Endodermal cell (in vitro differentiated cells): ENCODE results near the gene DGCR2. TPM values are rescaled to one million over a fixed set of nuclear protein-coding genes. Genes with fewer than 3 reads are reported as not detected.
"Not testable (repeated sequence)": the region's sequence is repeated elsewhere in the genome, so short reads cannot be mapped to it uniquely, and the experiment has no call there.

Experiments
- DNase-seq: peaks from one replicate; pipeline ENCODE4 v3.0.0-alpha.2; 2017
- H3K27ac ChIP-seq: 2 replicates; pipeline ENCODE4 v1.5.1; 2013; ENCODE audit warnings: mild to moderate bottlenecking, low read depth, low read length, moderate library complexity
- H3K27me3 ChIP-seq: 2 replicates; pipeline ENCODE4 v1.6.1; 2013; ENCODE audit warnings: mild to moderate bottlenecking, low read length, moderate library complexity; ENCODE audit not compliant: insufficient read depth, control insufficient read depth, poor library complexity, severe bottlenecking
- H3K36me3 ChIP-seq: 2 replicates; pipeline ENCODE4 v1.7.0; 2013; ENCODE audit warnings: mild to moderate bottlenecking, low read length, moderate library complexity; ENCODE audit not compliant: control insufficient read depth, insufficient read depth
- H3K4me1 ChIP-seq: one replicate; pipeline ENCODE4 v1.7.0; 2013; ENCODE audit warnings: low read length; ENCODE audit not compliant: control insufficient read depth, insufficient read depth
- H3K4me3 ChIP-seq: 2 replicates; pipeline ENCODE4 v1.5.1; 2013; ENCODE audit warnings: mild to moderate bottlenecking, low read length, moderate library complexity
- H3K9ac ChIP-seq: 2 replicates; pipeline ENCODE4 v1.6.1; 2013; ENCODE audit warnings: mild to moderate bottlenecking, low read length, moderate library complexity; ENCODE audit not compliant: poor library complexity, severe bottlenecking; ENCODE audit errors: extremely low read depth
- H3K9me3 ChIP-seq: 2 replicates; pipeline ENCODE4 v1.6.1; 2013; ENCODE audit warnings: mild to moderate bottlenecking, low read length, moderate library complexity; ENCODE audit not compliant: control insufficient read depth
- H3K27ac Mint-ChIP-seq: 2 replicates; pipeline ENCODE4 v1.8.0; 2020; ENCODE audit warnings: mixed read lengths
- H3K27me3 Mint-ChIP-seq: 2 replicates; pipeline ENCODE4 v1.8.0; 2021; ENCODE audit warnings: mild to moderate bottlenecking, mixed read lengths; ENCODE audit not compliant: insufficient read depth
- H3K36me3 Mint-ChIP-seq: 2 replicates; pipeline ENCODE4 v1.8.0; 2020; ENCODE audit warnings: low read depth, mixed read lengths
- H3K4me1 Mint-ChIP-seq: 2 replicates; pipeline ENCODE4 v1.8.0; 2020; ENCODE audit warnings: mixed read lengths
- H3K4me3 Mint-ChIP-seq: 2 replicates; pipeline ENCODE4 v1.8.0; 2020; ENCODE audit warnings: mild to moderate bottlenecking, moderate library complexity, mixed read lengths
- H3K9me3 Mint-ChIP-seq: 2 replicates; pipeline ENCODE4 v1.8.0; 2020; ENCODE audit warnings: mild to moderate bottlenecking, mixed read lengths
- WGBS, 2 experiments: methylation state at CpG; one replicate each; pipeline versions ENCODE4 v1.1.5 to v1.1.7; 2013; ENCODE audit warnings: missing lambda C conversion rate in 2 of 2, mixed read lengths in 1 of 2; ENCODE audit not compliant: insufficient coverage in 1 of 2, insufficient read length in 1 of 2; 5-methylcytosine and 5-hydroxymethylcytosine counted together
- total RNA-seq, 2 donors: library from RNA; stranded (reverse); fragmentation: NEBNext Ultra II Directional in 1 of 2; extraction: Animal tissue kit (Norgen Biotek cat#: 25700) in 1 of 2; gene quantifications; 2 replicates in 1 of 2; 3 replicates in 1 of 2; pipeline ENCODE4 v1.2.1, GENCODE V29; 2021
- TF ChIP-seq, protein P1 (sequence below): fragments of 200-600 bp; sonication (generic); conservative IDR thresholded peaks from 2 replicates; pipeline ENCODE4 v1.5.0; 2021; ENCODE audit warnings: antibody characterized with exemption, mild to moderate bottlenecking

Gene DGCR2
- total RNA-seq, 2 donors from 2014 or later = 54.6 to 62.9 TPM

DNA sequence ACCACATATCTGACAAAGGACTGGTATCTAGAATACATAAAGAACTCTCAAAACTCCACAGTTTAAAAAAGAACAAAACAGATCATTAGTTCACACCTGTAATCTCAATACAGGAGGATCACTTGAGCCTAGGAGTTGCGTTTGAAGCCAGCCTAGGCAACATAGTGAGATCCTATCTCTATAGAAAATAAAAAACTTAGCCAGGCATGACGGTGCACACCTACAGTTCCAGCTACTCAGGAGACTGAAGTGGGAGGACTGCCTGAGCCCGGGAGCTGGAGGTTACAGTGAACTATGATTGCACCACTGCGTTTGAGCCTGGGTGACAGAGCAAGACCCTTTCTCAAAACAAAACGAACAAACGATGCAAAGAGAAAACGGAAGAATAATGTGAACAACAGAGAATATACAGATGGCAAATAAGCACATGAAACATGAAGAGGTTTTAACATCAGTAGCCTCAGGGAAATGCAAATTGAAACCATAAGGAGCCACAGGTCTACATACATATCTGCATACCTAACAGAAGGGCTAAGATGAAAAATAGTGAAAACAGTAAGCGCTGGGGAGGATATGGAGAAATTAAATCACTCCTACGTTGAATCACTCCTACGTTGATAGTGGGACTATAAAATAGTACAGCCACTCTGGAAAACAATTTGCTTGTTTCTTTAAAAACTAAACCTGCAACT lies 70.7 kb downstream of the DGCR2 start:
- no peaks in the 10 kb centered on the region for H3K27me3 ChIP-seq
- TF ChIP-seq, protein P1, sequence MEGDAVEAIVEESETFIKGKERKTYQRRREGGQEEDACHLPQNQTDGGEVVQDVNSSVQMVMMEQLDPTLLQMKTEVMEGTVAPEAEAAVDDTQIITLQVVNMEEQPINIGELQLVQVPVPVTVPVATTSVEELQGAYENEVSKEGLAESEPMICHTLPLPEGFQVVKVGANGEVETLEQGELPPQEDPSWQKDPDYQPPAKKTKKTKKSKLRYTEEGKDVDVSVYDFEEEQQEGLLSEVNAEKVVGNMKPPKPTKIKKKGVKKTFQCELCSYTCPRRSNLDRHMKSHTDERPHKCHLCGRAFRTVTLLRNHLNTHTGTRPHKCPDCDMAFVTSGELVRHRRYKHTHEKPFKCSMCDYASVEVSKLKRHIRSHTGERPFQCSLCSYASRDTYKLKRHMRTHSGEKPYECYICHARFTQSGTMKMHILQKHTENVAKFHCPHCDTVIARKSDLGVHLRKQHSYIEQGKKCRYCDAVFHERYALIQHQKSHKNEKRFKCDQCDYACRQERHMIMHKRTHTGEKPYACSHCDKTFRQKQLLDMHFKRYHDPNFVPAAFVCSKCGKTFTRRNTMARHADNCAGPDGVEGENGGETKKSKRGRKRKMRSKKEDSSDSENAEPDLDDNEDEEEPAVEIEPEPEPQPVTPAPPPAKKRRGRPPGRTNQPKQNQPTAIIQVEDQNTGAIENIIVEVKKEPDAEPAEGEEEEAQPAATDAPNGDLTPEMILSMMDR = no peak
- H3K4me1 ChIP-seq = no peaks in the 10 kb centered on the region
- no peak overlapping the region for H3K4me3 ChIP-seq
- no peak for DNase-seq
- H3K9ac ChIP-seq = no peak overlapping the region
- Mint-ChIP-seq H3K9me3 (no peaks in the 10 kb centered on the region), H3K36me3 (peaks cover 72% of the 10 kb centered on the region), H3K27me3 (no peaks in the 10 kb centered on the region), H3K4me3 (no peak overlapping the region), H3K4me1 (no peaks in the 10 kb centered on the region), H3K27ac (no peak overlapping the region)
- peaks cover 70% of the 10 kb centered on the region for H3K36me3 ChIP-seq
- no peak overlapping the region for H3K27ac ChIP-seq
- 86 to 89% methylated on average over 10 of the region's 10 CpGs for WGBS, 2 experiments
- H3K9me3 ChIP-seq = no peaks in the 10 kb centered on the region

- not testable (repeated sequence) for DNase-seq, H3K27ac ChIP-seq, H3K4me3 Mint-ChIP-seq, H3K27me3 Mint-ChIP-seq, H3K4me1 ChIP-seq, H3K9ac ChIP-seq, H3K9me3 Mint-ChIP-seq, H3K4me3 ChIP-seq, H3K27me3 ChIP-seq, H3K9me3 ChIP-seq, H3K4me1 Mint-ChIP-seq, H3K27ac Mint-ChIP-seq
- H3K36me3 Mint-ChIP-seq = peaks cover 73% of the 10 kb centered on the region
- peaks cover 74% of the 10 kb centered on the region for H3K36me3 ChIP-seq
- WGBS, 2 experiments = 81 to 98% methylated on average over 3 to 4 of the region's 4 CpGs
These were observed 71.4 kb downstream of the DGCR2 start for GRCh38 chr22:19050847-19051246.

DNA sequence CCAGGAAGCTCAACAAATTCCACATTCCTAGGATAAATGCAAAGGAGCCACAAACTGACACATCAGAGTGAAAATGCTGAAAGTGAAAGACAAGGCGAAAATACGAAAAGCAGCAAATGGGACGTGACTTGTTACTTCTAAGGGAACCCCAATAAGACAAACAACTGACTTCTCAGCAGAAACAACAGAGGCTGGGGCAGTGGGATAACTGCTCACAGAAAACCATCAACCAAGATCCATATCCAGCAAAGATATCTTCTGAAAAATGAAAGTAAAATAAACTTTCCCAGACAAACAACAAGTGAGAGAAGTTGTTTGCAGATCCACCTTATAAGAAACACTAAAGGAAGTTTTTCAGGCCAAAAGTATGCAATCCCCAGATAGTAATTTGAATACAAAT lies 72.1 kb downstream of the DGCR2 start:
- 94 to 95% methylated on average over 3 of the region's 3 CpGs for WGBS, 2 experiments
- Mint-ChIP-seq H3K27me3 (no peaks in the 10 kb centered on the region), H3K36me3 (peaks cover 76% of the 10 kb centered on the region), H3K27ac (no peak overlapping the region), H3K4me1 (no peaks in the 10 kb centered on the region), H3K9me3 (no peaks in the 10 kb centered on the region), H3K4me3 (no peak overlapping the region)
- no peak overlapping the region for H3K27ac ChIP-seq
- H3K27me3 ChIP-seq = no peaks in the 10 kb centered on the region
- no peak for DNase-seq
- H3K9me3 ChIP-seq = no peaks in the 10 kb centered on the region
- no peaks in the 10 kb centered on the region for H3K4me1 ChIP-seq
- H3K4me3 ChIP-seq = no peak overlapping the region
- TF ChIP-seq, protein P1 = no peak
- peaks cover 81% of the 10 kb centered on the region for H3K36me3 ChIP-seq
- H3K9ac ChIP-seq = no peak overlapping the region

DNA sequence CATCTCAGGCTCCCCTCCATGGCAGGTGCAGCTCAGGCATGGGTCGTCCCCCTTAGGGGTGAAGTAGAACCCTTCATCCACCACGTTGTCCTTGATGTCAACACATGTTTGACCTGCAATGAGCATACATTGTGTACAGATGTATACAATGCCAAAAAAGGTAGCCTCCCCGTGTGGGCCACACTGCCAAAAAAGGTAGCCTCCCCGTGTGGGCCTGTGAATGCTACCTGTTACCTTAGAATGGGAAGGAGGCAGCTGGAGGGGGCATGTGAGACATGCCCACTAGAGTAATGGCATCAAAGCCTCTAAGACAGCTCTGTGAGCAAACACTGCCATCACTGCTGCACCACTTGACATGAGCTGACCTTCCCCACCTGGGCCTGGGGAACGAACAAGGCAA lies 73.7 kb downstream of the DGCR2 start:
- WGBS, 2 experiments = 86 to 94% methylated on average over 3 to 5 of the region's 5 CpGs
- no peak overlapping the region for H3K4me3 Mint-ChIP-seq
- Histone ChIP-seq H3K4me1 (no peaks in the 10 kb centered on the region), H3K27me3 (no peaks in the 10 kb centered on the region), H3K9me3 (no peaks in the 10 kb centered on the region), H3K4me3 (no peak overlapping the region), H3K9ac (no peak overlapping the region), H3K36me3 (peaks cover 83% of the 10 kb centered on the region), H3K27ac (no peak overlapping the region)
- H3K36me3 Mint-ChIP-seq = peaks cover 74% of the 10 kb centered on the region
- TF ChIP-seq, protein P1 = no peak
- H3K27me3 Mint-ChIP-seq = no peaks in the 10 kb centered on the region
- no peaks in the 10 kb centered on the region for H3K4me1 Mint-ChIP-seq
- H3K27ac Mint-ChIP-seq = no peak overlapping the region
- no peak for DNase-seq
- H3K9me3 Mint-ChIP-seq = no peaks in the 10 kb centered on the region
